Astrocyte (in vitro differentiated cells and primary cell): ENCODE measurements around the gene MTUS2.

ENCODE experiments used
- EZH2 ChIP-seq: IDR thresholded peaks from 2 replicates; pipeline ENCODE4 v1.6.1; 2012; ENCODE audit warnings: mild to moderate bottlenecking, low read length, inconsistent platforms; ENCODE audit not compliant: insufficient read depth
- TF ChIP-seq, protein P1 (sequence below): IDR thresholded peaks from 2 replicates; pipeline ENCODE4 v1.5.1; 2011; ENCODE audit warnings: low read depth, mild to moderate bottlenecking, inconsistent platforms, low read length, moderate library complexity; ENCODE audit not compliant: insufficient read depth

DNA sequence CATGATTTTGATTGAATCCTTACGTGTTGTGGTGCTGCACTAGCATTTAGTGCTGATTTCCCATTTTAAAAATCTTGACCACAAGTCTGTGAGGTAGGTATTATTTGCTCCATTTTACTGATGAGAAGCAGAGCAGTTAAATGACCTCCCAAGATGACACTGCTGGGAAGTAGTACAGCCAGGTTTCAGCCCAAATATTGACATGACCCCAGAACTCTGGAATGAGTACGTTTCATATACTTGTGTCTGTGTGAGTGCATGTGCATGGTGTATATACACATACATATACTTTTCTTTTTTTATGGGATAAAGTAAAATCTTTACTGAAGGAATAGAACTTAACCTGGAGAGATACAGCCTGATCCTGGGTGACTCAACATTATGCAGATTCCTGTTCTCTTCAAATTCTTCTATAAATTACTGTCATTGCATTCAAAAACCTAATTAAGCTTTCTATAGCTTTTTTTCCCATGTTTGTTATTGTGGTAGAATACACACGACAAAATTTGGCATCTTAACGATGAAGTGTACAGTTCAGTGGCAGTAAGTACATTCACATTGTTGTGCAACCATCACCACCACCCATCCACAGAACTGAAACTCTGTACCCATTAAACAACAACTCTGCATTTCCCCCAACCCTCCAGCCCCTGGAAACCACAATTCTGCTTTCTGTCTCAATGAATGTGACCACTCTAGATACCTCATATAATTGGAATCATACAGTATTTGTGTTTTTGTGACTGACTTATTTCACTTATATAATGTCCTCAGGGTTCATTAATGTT is 311.9 kb downstream of the MTUS2 start:
- TF ChIP-seq, protein P1, sequence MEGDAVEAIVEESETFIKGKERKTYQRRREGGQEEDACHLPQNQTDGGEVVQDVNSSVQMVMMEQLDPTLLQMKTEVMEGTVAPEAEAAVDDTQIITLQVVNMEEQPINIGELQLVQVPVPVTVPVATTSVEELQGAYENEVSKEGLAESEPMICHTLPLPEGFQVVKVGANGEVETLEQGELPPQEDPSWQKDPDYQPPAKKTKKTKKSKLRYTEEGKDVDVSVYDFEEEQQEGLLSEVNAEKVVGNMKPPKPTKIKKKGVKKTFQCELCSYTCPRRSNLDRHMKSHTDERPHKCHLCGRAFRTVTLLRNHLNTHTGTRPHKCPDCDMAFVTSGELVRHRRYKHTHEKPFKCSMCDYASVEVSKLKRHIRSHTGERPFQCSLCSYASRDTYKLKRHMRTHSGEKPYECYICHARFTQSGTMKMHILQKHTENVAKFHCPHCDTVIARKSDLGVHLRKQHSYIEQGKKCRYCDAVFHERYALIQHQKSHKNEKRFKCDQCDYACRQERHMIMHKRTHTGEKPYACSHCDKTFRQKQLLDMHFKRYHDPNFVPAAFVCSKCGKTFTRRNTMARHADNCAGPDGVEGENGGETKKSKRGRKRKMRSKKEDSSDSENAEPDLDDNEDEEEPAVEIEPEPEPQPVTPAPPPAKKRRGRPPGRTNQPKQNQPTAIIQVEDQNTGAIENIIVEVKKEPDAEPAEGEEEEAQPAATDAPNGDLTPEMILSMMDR = no peak
- no peak for TF ChIP-seq EZH2
